ENCODE data around the gene GLRX2.
"Not testable (repeated sequence)": the region's sequence is repeated elsewhere in the genome, so short reads cannot be mapped to it uniquely, and the experiment has no call there.

GLRX2 gene

DNA sequence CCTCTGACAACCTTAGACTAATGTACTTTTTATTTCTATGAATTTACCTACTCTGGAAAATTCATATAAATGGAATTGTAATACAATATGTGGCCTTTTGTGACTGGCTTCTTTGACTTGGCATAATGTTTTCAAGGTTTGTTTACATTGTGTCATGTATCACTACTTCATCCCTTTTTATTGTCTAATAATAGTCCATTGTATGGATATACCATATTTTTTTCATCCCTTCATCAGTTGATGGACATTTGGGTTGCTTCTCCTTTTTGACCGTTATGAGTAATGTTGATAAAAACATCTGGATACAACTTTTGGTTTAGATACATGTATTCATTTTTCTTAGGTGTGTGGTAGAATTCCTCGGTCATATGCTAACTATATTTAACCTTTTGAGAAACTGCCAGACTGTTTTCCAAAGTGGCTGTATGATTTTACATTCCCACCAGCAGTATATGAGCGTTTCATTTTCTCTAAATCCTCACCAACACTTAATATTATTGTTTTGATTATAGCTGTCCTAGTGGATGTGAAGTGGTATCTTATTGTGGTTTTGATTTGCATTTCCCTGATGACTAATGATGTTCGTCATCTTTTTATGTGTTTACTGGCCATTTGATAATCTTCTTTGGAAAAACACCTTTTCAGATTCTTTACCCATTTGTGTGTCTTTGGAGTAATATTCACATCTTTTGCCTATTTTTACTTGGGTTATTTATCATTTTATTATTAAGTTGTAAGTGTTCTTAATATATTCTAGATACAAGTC, 42.3 kb downstream of the GLRX2 start:
- no peak for DNase-seq (ENCODE audit: low read depth)

DNA sequence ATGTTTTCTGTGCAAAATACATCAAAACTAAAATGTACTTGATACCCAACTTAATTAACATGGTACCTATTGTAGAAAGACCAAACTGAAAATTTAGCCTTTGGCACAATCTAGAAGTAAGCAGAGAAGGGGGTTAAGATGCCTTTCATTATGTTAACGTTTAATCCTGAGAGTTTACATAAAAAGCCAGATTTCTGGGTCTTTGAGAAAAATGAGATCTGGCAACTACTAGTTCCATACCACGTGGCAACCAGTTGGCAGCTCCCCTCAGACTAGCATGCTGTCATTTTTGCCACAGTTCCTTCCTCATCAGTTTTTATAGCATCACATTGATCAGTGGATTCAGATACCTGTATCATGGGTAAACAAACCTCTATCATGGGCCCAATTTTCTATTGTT, 44.3 kb downstream of the GLRX2 start:
- DNase-seq (ENCODE audit: low read depth), result no peak

DNA sequence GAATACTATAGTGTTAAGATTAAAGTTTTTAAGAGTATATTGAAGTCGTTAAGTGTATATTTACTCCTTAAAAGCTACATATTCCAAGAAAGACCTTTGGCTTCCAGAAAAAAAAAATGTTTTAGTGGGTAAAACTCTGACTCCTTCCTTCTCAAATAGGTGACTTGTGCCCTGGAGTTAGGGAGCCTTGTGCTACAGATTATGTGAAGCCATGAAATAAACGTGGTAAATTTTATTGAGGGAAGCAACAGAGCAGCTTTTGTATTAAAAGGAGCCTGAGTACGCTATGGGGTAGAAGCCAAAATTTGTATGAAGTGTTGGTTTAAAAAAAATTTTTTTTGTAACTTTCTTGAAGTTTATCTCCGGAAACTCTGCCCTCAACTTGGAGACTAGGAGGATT, 44.8 kb downstream of the GLRX2 start:
- no peak for DNase-seq (ENCODE audit: low read depth)

DNA sequence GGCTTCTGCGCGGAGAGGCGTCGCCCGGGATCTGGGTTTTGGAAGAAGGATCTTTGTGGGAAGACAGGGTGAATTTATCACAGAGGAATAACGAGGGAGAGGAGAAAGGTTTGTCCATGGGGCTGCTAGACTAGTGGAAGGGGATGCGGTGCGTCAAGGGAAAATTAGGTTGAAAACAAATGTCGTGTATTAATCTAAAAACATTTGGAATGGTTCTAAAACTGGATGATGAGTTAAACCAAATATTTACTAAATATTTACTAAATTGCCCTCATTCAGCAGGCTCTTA, 45.2 kb downstream of the GLRX2 start:
- no peak for DNase-seq (ENCODE audit: low read depth)

DNA sequence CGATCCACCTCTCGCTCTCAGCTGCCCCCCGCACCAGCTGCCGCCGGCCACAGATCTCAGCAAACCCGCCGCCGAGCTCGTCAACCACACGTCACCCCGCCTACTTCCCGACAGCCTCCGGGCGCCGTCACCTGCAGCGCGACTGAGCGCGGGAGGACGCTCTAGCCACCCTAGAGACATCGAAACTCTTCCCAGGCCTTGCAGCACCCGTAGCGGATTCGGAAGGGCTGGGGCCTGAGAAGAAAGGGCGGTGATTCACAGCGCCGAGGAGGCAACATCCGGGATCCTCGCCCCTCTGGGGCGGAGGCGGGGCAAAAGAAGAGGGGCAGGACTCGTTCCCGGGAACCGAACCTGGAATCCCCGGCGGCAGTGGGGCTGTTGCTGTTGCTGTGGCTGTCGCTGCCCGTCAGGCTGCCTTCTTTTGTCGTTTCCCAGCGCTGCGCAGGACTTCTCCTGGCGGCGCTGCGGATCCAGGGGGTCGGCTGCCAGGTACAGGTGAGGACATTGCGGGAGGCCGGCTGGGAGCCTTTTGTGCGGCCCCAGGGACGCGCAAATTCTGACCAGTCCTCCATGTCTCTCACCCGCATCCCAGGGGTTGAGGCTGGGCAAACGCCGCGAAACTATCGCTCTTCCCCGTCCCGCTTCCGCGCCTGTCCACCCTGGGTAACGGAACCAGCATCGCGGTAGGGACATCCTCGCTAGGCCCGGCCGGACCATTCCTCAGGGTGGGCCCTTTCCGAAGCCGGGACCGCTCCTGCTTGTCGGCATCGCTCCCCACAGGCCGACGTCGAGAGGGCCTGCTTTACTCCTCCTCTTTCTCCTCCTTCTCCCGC, 45.7 kb downstream of the GLRX2 start, which contains the start of the genes RO60 and UCHL5:
TSS of gene RO60 (plus strand) at position 331 of the 833 bp plus-strand sequence. CDS start 9,443 bp downstream, outside the sequence.
TSS of gene UCHL5 (minus strand) at position 79 of the 833 bp plus-strand sequence. CDS start 100 bp downstream, outside the sequence.
- peak; percentile 98 for DNase-seq (ENCODE audit: low read depth)

DNA sequence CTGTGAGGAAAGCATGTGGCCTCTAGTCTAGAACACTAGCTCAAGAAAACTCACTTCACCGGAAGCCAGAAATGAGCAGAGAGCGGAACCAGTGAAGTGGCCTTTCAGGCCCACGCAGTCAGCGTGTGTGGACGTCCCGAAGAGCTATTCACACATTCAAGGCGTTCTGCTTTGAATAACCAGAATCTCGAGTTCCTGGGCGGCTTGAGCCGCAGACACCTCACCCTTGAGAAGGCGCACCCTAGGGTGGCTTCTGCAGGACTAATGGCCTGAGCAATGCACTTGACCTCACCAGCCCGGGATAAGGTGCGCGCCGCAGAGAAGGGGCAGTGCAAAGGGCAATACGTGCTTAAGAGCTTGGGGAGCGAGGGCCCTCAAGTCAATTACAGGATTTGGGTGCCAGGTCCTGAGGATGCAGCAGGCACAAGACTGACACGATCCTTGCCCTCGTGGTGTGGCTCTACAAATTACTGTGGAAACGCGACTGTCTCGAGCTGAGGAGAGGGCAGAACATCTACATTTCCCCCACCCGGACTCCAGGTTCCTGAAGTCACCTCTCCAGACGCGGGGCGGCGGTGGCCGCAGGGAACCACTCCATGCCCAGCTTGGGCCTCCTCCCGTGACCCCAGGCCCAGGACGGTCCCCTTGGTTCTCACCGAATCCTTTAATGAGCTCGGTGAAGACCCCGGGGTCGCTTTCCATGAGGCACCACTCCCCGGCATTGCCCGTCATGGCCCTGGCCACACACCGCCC, 46.5 kb downstream of the GLRX2 start:
- peak; percentile 23 for DNase-seq (ENCODE audit: low read depth)

DNA sequence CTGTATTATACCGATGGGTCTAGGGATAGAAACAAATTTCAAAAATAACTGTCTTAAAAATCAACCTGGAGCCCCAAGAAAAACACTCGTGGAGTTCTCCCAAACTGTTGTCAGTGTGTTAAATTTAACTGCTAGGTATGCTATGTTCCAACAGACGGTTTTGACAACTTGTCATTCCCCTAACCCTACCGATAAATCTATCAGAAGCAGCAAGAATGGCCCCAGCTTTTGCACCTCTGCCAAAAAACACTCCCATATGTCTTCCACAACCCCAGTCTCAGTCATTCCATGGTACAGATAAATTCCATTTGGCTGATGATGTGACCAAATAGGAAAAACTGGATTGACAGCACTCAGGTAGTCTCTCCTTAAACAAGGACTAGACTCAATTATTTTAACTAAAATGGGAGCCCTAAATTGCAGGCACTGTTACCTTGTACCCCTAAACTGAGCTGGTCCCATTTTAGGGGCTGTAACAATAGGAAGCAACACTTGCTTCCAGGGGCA, 51.0 kb downstream of the GLRX2 start:
- no peak for DNase-seq (ENCODE audit: low read depth)

DNA sequence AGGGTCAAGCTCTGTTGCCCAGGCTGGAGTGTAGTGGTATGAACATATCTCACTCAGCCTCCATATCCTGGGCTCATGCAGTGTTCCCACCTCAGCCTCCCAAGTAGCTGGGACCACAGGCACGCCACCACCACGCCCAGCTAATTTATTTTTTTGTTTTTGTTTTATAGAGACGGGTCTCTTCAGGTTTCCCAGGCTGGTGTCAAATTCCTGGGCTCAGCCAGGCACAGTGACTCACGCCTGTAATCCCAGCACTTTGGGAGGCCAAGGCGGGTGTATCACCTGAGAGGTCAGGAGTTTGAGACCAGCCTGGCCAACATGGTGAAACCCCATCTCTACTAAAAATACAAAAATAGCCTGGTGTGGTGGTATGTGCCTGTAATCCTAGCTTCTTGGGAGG, 56.3 kb downstream of the GLRX2 start:
- DNase-seq (ENCODE audit: low read depth), result not testable (repeated sequence)

Data from fibroblast of gingiva (primary cell).